HPDE6-E6E7 (cell line): ENCODE data around the gene FSTL4.
"Not testable (repeated sequence)": the region's sequence is repeated elsewhere in the genome, so short reads cannot be mapped to it uniquely, and the experiment has no call there.

Experiments used
- DNase-seq: peaks from one replicate; pipeline ENCODE4 v3.0.0; 2011; ENCODE audit warnings: missing footprints; ENCODE audit errors: extremely low spot score

The FSTL4 gene

DNA sequence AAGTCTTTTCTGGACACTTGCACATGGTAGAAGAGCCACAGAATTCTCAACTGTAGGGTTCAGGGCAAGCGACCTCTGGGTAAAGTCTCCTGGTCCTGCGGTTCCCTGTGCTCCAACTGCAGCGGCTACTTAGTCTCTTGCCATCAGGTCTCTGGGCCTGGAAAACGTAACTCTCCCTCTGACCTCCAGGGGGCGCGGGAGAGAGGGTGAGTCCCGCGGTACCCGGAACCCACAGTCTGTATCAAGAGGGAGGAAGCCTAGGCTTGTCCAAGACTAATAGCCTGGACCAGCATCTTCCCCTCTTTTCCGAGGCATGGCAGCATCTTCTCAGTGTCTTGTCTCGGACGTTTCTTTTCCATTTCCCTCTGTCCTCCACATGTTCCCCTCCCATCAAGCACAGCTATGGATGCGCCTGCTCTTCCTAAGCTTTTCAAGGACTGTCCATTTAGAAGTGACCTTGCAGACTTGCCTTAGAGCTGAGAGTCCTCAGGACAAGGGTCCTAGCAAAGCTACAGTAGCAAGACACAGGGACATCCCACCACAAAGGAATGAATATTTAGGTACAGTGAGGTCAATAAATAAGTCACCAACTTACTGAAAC lies 59.3 kb downstream of the FSTL4 start:
- peak; percentile 47 for DNase-seq

- no peak for DNase-seq
These were observed 65.8 kb downstream of the FSTL4 start for GRCh38 chr5:133546500-133546899.

GRCh38 chr5:133544346-133544745 lies 68.0 kb downstream of the FSTL4 start:
- no peak for DNase-seq

- DNase-seq, result no peak
These were observed 72.5 kb downstream of the FSTL4 start for GRCh38 chr5:133539818-133540217.

- DNase-seq, result no peak
These were observed 73.6 kb downstream of the FSTL4 start for GRCh38 chr5:133538718-133539117.

DNA sequence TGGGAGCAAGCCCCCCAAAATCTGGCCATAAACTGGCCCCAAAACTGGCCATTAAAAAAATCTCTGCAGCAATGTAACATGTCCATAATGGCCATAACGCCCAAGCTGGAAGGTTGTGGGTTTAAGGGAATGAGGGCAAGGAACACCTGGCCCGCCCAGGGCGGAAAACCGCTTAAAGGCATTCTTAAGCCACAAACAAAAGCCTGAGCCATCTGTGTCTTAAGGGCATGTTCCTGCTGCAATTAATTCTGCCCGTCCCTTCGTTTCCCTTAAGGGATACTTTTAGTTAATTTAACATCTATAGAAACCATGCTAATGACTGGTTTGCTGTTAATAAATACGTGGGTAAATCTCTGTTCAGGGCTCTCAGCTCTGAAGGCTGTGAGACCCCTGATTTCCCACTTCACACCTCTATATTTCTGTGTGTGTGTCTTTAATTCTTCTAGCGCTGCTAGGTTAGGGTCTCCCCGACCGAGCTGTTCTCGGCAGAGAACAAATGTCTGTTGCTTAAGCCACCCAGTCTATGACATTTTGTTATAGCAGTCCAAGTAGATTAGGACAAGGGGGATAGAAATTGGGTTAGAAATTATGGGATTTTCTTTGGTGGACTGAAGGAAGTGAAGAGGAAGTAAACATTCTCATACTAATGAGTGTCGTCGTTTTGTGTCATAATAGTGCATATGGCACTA lies 77.0 kb downstream of the FSTL4 start:
- DNase-seq, result not testable (repeated sequence)

GRCh38 chr5:133534566-133534965 lies 77.8 kb downstream of the FSTL4 start:
- DNase-seq, result no peak

DNA sequence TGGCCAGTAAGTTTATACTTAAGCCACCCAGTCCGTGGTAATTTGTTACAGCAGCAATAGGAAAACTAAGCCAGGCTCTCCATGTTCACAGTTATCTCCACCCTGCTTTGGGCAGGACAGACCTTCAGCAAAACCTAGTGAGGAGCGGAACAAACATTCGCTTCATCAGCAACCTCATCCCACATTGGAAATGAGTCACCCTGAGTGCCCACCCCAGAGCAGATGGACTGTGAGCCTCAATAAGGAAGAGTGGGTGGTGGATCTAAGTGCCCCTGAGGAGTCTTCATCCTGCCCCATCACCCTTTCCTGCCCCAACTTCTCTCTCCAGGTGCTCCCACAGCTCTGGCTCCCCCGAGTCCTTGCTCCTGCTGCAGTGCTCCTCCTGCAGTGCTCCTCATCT lies 78.8 kb downstream of the FSTL4 start:
- DNase-seq, result no peak

DNA sequence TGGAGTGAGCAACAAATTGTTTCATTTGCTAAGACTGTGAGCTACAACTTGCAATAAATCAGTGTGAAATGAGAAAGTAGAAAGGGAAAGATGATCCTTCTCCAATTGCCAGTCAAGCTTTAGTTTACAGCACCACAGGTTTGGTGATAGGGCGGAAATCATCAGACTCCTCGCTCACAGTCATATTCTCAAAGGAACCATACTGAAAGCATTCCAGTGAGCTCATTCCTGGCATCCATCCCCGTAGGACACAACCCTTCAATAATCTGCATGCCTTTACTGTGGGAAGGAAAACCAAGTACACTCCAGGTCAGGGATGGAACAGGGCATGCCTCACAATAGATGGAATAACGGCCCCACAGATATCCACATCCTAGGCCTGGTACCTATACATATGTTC lies 80.7 kb downstream of the FSTL4 start:
- no peak for DNase-seq

- DNase-seq, result no peak
These were observed 81.2 kb downstream of the FSTL4 start for GRCh38 chr5:133531178-133531577.

- no peak for DNase-seq
These were observed 82.1 kb downstream of the FSTL4 start for GRCh38 chr5:133530270-133530669.

DNA sequence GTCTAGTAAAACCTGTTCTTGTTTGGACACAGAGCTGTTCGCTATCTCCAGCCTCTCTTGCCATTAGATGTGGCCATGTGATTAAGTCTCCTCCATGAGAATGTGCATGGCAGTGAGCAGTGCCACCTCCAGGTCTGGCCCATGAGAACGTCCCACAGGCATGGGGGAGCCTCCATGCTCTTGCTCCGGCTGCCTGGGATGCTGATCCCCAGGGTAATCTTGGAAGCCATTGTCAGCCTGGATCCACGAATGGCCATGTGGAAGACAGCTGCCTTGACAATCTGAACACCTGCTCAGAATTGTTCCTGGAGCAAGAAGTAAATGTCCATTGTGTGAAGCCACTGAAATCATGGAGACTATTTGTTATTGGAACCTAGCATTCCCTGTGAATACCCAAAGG lies 83.5 kb downstream of the FSTL4 start:
- DNase-seq, result no peak

- no peak for DNase-seq
These were observed 85.0 kb downstream of the FSTL4 start for GRCh38 chr5:133527311-133527710.

DNA sequence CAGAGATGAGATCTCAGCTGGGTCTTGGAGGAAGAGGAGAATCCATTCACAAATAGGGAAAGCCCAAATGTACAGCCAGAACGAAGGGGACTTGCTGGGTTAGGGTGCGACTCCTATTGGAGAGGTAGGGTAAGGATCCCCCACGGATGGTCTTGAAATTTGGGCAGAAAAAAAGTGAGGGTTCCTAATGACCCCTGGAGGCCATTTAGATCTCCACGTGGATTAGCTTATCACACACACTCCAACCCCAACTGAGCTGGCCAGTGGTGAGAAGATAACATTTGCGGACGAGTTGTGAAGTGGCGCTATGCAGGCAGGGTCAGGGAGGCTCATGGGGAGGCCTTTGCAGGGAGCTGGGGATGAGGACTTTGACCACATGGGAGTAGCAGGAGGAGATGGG lies 86.0 kb downstream of the FSTL4 start:
- no peak for DNase-seq

- DNase-seq, result no peak
These were observed 87.2 kb downstream of the FSTL4 start for GRCh38 chr5:133525126-133525525.

DNA sequence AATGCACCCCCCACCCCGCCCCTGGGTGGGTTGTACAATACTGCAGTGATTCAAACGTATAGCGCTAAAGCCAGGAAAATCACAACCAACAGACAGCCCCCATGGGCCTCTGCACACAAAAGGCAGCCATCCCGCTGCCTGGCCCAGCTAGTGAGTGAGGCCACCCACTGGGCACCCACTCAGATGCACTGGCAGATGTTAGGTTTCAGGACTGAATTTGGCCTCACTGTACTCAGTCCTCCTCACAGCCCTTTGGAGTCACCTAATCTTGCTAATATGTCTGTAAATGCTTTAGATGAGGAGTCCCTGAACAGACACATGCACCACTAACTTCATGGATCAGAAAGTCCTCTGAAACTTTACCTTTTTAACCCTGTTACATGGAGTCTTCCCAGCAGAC lies 87.7 kb downstream of the FSTL4 start:
- DNase-seq, result no peak

DNA sequence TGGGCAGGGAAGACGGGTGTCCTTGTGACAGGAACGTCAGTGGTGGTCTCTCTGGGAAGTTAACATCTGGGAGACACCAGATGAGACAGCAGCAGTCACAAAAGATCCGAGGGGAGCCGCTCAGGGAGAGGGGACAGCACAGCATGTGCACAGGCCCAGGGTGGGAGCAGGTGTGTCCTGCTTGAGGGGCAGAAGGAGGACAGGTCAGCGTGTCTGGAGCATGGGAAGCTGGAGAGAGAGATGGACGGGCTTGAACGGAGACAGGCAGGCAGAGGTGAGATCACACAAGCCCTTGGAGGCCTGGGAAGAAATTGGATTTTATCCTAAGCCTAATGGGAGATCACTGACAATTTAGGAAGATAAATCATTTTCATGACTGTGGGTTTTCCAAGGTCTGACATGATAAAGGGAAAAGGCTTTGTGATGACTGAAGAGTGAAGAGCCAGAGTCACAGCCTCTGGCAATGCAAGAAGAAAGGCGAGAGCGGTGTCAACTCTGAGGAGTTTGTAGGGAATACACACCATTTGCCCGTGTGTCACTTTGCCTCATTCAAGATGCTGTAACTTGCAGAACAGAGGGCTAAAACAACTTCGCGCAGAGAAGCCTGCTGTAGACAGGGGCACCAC lies 88.3 kb downstream of the FSTL4 start:
- DNase-seq, result no peak

- DNase-seq, result no peak
These were observed 89.2 kb downstream of the FSTL4 start for GRCh38 chr5:133523013-133523658.

DNA sequence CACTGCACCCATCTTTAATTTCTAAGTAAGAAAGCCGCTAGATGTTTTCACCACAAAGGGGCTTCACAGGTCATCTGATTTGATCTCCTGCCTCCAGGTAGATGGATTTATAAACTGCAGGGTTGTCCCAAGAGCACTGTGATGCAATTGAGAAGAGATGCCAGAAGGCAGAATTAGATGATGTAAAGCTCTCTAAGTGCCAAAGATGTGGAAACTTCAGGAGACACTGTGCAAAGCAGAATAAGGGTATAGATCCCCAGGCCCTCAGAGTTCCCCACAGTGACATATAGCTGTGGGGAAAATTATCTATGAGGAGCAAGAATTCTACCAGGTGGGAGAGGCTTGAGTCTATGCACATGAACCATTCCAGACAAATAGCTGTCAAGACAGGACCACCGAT lies 90.5 kb downstream of the FSTL4 start:
- DNase-seq, result no peak

DNA sequence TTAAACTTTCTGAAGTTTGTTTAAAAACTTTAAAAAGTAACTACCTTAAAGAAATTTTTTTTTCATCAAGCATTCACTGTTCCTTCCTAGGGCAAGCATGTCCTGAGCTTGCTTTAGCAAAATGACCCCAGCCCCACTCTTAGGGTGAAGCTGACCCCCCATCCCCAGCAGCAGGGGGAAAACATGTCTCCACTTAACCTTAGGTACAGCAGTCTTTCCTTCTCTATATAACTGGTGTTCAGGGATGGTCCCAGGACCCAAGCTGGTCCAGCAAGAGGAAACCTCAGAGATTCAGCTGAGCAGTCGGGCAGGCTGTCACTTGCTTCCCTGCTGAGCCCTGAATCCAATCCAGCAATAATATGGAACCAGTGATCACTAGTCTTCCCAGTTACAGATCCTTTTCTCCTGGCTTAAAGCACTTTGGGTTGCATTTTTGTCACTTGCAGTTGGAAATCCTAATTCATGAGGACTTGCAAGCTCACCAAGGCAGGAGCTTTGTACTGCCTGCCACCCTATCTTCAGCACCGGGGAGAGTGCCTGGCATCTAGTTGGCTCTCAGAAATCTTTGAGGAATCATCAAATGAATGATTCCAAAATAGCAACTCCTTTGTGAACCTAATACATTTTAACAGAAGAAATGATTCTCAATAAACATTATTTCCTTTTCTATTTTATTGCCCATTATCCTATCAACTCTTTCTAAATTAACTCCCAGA lies 91.2 kb downstream of the FSTL4 start:
- DNase-seq, result no peak

GRCh38 chr5:133520062-133520461 lies 92.3 kb downstream of the FSTL4 start:
- no peak for DNase-seq

DNA sequence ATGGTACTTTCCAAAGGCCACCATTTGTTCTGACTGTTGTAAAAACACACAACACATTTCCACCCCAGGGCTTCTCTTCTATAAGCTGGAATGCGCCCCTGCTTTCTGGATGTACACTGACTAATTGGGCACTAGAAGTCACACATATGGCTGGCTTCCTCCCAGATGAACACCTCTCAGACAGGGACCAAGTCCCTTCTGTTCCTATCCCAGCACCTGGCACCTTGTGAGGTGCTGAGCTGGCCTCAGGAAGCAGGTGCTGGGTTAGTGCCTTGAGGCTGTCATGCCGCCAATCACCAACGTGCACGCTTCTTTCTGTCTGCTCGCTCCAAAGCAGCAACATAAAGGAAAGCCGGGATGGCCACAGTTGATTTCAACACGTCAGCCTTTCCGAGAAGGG lies 93.2 kb downstream of the FSTL4 start:
- DNase-seq, result no peak
